ENCODE results near the gene TMEM60.

DNA sequence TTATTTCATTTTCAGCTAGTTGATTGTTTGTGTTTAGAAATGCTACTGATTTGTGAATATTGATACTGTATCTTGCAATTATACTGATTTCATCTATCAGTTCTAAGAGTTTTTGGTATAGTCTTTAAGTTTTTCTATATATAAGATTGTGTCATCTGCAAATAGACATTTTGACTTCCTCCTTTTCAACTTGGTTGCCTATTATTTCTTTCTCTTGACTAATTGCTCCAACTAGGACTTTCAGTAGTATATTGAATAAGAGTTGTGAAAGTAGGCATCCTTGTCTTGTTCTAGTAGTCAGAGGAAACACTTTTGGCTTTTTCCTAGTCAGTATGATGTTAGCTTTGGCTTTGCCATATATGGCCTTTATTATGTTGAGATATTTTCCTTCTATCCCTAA is 20.8 kb upstream of the TMEM60 start:
- TF ChIP-seq CTCF (IDR thresholded peaks at IDR 0.05) (no peak), POLR2A (IDR thresholded peaks at IDR 0.05) (no peak)

All from thyroid gland (tissue), 4 donors.